Glomerular visceral epithelial cell (primary cell): ENCODE data around the gene DPY19L3.
"Not testable (repeated sequence)": the region's sequence is repeated elsewhere in the genome, so short reads cannot be mapped to it uniquely, and the experiment has no call there.

Experiments used
- DNase-seq: peaks from one replicate; pipeline ENCODE4 v3.0.0-alpha.2; 2016; ENCODE audit errors: extremely low spot score

Gene DPY19L3

GRCh38 chr19:32392901-32393300 is 12.7 kb upstream of the DPY19L3 start:
- DNase-seq, result no peak

DNA sequence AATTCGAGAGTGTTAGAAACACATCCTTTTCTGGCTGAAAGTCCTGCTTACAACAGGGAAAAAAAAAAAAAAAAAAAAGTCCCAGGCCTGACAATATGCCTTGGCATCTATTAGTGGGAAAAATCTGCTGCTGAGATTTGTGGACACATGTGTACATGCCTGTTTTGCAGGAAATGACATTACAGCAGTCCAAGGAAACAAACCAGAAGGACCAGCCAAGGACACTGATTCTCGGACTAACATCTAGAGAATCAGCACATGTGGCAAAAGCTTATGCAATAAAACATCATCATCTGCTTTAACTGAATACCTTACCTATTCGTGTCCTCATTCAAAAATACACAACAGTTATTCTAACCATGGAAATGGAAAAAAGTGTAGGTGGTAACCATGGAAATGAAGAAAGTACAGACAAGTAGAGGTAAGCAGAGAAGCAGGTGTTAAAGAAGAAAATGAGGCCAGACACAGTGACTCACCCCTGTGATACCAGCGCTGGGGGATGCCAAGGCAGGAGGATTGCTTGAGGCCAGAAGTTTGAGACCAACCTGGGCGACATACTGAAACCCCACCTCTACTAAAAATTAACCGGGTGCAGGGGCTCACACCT is 9.4 kb upstream of the DPY19L3 start:
- DNase-seq, result no peak

DNA sequence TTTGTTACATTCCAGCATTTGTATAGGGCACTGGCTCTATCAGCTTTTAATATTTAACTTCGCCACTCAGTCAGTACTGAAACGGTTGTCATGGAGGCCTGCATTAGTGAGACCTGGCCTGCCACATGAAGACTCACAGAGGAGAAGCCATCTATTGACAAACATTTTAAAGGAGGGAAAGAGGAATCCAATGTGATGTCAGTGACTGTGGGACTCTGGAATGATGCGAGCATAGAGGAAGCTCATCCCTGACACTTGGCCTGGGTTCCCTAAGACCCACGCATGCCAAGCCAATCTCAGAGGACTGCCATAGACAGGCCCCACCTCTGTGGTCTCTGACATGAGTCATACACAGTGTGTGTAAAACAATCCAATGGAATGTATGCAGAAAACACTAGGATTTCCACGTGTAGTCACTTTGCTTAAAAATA is 7.9 kb upstream of the DPY19L3 start:
- DNase-seq, result peak; percentile 73

GRCh38 chr19:32401992-32402391 is 3.6 kb upstream of the DPY19L3 start:
- no peak for DNase-seq

DNA sequence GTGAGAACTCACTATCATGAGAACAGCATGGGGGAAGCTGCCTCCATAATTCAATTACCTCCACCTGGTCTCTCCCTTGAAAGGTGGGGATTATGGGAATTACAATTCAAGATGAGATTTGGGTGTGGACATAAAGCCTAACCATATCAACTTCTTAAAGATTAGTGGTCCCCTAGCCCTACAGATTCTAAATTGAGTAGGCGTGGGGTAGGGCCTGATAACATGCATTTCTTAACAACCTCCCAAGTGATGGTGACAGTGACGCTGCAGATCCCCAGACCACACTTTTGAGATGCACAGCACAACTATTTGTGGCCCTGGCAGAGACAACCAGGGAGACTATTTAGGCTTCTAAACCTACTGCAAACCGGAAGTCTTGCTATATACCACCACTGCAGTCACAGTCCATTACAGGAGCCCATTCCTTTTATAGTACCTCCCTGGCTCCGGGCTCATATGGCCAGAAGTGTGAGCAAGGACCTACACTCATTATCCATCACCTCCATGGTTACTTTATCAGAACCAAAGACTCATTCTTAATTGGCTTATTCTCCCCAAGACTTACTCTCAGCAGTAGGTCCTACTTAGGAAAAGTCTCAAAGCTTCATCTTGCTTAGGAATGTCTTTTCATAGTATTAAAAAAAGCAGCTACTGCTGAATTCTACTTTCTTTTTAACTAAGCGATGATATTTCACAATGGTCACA is 2.1 kb upstream of the DPY19L3 start:
- no peak for DNase-seq

GRCh38 chr19:32404213-32404932 is 1.2 kb upstream of the DPY19L3 start:
- no peak for DNase-seq

- DNase-seq, result no peak
These were observed 588 bp upstream of the DPY19L3 start for GRCh38 chr19:32404933-32405430.

DNA sequence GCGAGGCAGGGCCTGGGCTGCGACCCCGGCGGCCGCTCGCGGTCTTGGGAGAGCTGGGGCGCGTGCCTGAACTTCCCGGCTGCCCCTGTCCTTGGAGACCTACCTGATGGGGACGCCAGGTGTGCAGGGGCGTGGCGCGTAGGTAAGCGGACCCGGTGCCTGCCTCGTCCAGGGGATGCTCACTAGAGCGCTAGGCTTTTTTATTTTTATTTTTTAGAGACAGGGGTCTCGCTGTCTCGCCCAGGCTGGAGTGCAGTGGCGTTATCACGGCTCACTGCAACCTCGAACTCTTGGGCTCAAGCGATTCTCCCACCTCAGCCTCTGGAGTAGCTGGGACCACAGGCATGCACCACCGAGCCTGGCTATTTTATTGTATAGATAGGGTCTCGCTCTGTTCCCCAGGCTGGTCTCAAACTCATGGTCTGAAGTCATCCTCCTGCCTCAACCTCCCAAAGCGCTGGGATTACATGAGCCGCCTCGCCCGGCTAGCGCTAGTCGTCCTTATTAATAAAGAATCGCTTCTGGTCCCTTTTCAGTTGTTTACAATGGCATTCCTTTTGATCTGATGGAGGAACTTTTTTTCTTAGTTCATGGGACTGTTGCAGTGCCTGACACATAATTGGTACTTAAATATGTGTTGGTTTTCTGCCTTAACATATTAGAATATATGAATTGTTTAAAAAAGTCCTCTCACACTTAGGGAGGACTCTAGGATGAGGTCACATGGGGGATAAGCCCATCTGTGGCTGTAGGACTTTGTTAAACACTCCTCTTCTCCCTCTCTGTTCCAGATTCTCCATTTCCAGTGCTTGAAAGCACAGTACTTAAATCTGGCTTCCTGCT is 812 bp downstream of the DPY19L3 start:
- DNase-seq, result peak; percentile 3

DNA sequence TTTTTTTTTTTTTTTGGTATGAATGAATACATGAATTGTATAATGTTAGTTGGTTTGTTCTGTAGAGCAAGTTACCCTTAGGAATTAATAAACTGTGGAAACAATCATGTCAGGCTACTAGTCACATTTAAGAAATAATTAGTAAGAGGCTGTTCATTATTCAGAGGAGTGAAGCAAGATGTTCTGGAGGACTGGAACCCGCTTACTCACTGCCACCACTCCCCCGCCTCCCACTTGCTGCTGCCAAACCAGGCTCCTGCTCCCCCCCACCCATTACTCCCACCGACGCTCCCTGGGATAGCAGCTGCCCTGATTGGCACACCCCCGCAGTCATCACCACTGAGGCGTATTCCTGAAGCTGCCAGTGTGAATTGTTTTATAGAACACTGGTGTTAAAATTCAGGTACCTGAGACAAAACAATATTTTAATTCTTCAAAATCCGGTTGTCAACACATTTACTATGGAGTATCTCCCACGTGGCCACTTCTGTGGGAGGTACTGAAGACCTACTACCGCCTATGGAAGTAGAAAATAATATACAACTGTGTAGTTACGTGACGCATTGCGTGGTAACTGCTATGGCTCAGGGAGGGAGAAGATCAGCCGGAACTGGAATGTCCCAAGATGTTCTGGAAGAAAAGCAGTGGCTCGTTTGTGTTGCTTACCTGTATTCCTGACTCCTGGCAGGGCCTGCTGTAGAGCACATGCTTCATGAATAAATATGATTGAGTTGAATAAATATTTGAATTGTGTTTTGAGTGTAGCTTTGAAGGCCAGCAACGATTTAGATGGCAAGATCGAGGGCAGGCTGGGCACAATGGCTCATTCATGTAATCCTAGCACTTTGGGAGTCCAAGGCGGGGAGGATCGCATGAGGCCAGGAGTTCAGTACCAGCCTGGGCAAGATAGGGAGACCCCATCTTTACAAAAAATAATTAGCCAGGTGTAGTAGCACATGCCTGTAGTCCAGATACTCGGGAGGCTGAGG is 1.7 kb downstream of the DPY19L3 start:
- DNase-seq, result peak; percentile 18

- DNase-seq, result no peak
These were observed 9.7 kb downstream of the DPY19L3 start for GRCh38 chr19:32415246-32415645.

GRCh38 chr19:32415669-32416068 is 10.1 kb downstream of the DPY19L3 start:
- DNase-seq, result no peak

- DNase-seq, result no peak
These were observed 11.3 kb downstream of the DPY19L3 start for GRCh38 chr19:32416749-32417456.

DNA sequence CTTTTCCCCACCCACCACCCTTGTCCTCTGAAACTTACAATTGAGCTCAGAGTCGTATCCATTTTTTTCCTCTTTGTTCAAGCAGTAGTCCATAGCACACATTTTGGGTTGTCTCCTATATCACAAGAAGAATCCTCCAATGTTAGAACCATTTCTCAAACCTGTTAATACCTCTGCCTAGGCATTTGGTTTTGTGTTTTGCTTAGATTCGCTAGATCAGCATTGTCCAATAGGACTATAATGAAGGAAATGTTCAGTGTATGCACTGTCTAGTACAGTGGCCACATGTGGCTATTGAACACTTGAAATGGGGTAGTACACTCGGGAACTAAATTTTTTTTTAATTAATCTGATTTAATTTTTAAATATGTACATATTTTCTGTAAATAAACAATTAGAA is 12.6 kb downstream of the DPY19L3 start:
- DNase-seq, result no peak

DNA sequence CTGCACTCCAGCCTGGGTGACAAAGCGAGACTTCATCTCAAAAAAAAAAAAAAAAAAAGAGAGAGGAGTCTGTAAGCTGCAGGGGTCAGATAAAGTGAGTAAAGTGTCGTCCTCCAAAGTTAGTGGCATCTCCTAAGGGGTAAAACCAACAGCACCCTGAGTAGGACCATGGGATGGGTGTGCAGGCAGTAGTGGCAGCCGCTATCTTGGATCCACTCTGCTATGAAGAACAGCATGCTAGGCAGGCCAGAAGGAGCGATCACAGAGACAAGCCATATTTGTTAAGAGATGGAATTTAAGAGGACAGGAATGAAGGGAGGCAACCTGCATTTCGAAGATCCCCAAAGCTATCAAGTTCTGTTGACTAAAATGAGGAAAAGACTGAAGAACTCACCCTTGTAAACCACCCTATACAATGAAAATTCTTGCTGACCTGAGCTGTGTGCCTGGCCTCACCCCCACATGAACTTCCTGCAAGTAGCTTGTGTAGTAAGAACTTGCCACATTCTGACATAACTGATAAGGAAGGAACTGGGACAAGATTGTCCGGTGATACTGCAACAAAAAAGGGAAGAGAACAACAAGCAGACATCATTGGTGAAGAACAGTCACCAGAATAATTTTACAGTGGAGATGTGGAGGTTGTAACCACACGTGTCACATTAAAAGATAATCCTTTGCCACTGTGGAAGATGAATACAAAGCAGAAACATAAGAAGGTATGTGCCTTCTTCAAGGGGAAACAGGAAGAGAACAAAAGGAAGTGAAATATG is 16.2 kb downstream of the DPY19L3 start:
- no peak for DNase-seq

GRCh38 chr19:32422435-32422834 is 16.9 kb downstream of the DPY19L3 start:
- DNase-seq, result no peak

DNA sequence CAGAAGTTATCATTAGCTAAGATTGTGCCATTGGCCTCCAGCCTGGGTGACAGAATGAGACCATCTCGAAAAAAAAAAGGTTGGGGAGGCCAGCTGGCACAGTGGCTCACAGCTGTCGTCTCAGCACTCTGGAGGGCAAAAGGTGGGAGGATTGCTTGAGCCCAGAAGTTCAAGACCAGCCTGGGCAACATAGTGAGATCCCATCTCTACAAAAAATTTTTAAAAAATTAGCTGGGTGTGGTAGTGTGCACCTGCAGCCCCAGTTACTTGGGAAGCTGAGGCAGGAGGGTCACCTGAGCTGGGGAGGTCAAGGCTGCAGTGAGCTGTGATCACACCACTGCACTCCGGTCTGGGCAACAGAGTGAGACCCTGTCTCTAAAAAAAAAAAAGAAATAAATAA is 18.4 kb downstream of the DPY19L3 start:
- DNase-seq, result not testable (repeated sequence)

GRCh38 chr19:32427536-32427935 is 22.0 kb downstream of the DPY19L3 start:
- no peak for DNase-seq

DNA sequence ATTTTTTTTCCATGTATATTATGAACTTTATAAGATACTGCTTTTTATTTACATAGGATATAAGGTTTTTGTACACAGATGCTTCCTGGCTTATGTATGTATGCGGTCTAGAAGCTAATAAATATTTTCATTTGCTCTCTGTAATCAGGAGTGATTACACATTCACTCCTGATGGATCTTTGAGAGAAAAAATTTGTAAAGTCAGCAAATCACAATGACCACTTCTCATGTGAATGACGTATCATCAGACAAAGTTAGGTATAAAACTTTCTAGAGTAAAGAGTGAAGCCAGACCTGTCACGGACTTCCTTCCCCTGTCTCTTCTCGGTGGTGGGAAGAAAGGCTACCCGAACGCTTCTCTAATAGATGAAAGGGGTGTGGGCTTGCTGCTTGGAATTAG is 31.1 kb downstream of the DPY19L3 start:
- no peak for DNase-seq

DNA sequence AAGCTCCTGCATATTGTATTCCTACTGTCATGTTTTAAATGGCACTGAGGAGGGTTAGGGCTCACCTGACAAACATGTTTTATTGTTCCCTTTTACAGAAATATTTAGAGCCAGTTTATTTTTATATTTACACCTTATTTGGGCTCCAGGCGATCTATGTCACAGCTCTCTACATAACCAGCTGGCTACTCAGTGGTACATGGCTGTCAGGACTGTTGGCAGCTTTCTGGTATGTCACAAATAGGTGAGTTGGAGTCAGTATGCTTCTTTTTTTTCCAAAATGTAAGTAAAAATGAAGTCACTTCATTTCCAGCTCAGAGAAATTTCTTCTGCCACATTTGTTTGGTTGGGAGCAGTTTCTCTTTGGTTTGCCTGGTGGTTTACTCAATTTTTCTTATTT is 31.5 kb downstream of the DPY19L3 start:
- DNase-seq, result no peak
